K562 (cell line): ENCODE results near the gene SIGLEC5. TPM values are rescaled to one million over a fixed set of nuclear protein-coding genes. Genes with fewer than 3 reads are reported as not detected.

ENCODE experiments used
- NFRKB ChIP-seq: fragments of 450-650 bp; IDR thresholded peaks from 2 replicates; pipeline ENCODE4 v1.6.1; 2016; ENCODE audit warnings: low read depth
- PKNOX1 ChIP-seq: fragments of 450-650 bp; IDR thresholded peaks from 2 replicates; pipeline ENCODE4 v1.6.1; 2016
- SIRT6 ChIP-seq: IDR thresholded peaks from one replicate; pipeline ENCODE4 v1.6.1; 2012; ENCODE audit warnings: low read depth, mild to moderate bottlenecking, control low read depth, inconsistent platforms, low read length, moderate library complexity
- SMARCA4 ChIP-seq: fragments of 450-650 bp; IDR thresholded peaks from 2 replicates; pipeline ENCODE4 v1.6.1; 2016
- SNRNP70 ChIP-seq: fragments of 200-400 bp; formaldehyde crosslinking; optimal IDR thresholded peaks from 2 replicates; pipeline ENCODE3; 2017; ENCODE audit warnings: low read depth, low read length
- TAF9B ChIP-seq: fragments of 450-650 bp; IDR thresholded peaks from 2 replicates; pipeline ENCODE4 v1.6.1; 2018; ENCODE audit warnings: mild to moderate bottlenecking; ENCODE audit not compliant: partially characterized antibody
- TAL1 ChIP-seq: fragments of 450-650 bp; IDR thresholded peaks from 2 replicates; pipeline ENCODE4 v1.6.1; 2016; ENCODE audit warnings: mild to moderate bottlenecking
- TARDBP ChIP-seq: fragments of 450-650 bp; IDR thresholded peaks from 2 replicates; pipeline ENCODE4 v1.6.1; 2016
- U2AF1 ChIP-seq: fragments of 200-400 bp; formaldehyde crosslinking; optimal IDR thresholded peaks from 2 replicates; pipeline ENCODE3; 2017; ENCODE audit warnings: mild to moderate bottlenecking, low read depth, low read length, moderate library complexity
- U2AF2 ChIP-seq: fragments of 200-400 bp; formaldehyde crosslinking; optimal IDR thresholded peaks from 2 replicates; pipeline ENCODE3; 2017; ENCODE audit warnings: low read depth, mild to moderate bottlenecking, low read length
- ZBTB40 ChIP-seq, 2 experiments: fragments of 450-650 bp in 1 of 2; sonication (generic) in 1 of 2; formaldehyde crosslinking in 1 of 2; IDR thresholded peaks; 2 replicates each; pipeline versions ENCODE4 v1.7.1 to v1.9.0; 2016 to 2022; ENCODE audit warnings: inconsistent platforms in 1 of 2, mild to moderate bottlenecking in 1 of 2, missing genetic modification reagents in 1 of 2
- ZNF133 ChIP-seq: fragments of 250-450 bp; sonication (Bioruptor Pico); IDR thresholded peaks from 2 replicates; pipeline ENCODE4 v1.4.0; 2020; ENCODE audit warnings: mild to moderate bottlenecking
- ZNF384 ChIP-seq: IDR thresholded peaks from 2 replicates; pipeline ENCODE4 v1.6.1; 2012; ENCODE audit warnings: low read depth, low read length, improper control_type of control experiment
- ZNF395 ChIP-seq: fragments of 200-800 bp; sonication (Bioruptor generic); IDR thresholded peaks from 2 replicates; pipeline ENCODE4 v1.6.1; 2017; ENCODE audit warnings: missing genetic modification characterization, missing compliant biosample characterization
- ZNF79 ChIP-seq: fragments of 250-450 bp; sonication (Bioruptor Pico); IDR thresholded peaks from 2 replicates; pipeline ENCODE4 v1.4.0; 2020; ENCODE audit warnings: low read depth, mild to moderate bottlenecking, moderate library complexity
- polyA plus RNA-seq, 8 experiments: library from polyadenylated mRNA; depleted of rRNA in 4 of 8; stranded (reverse) in 5 of 8; unstranded in 3 of 8; fragments of >200 nt; fragmentation: Nextera tagmentation in 2 of 8; fragmentation: Illumina TruSeq in 1 of 8; extraction: Ambion mirVana in 2 of 8; extraction: Trizol in 1 of 8; gene quantifications; 2 replicates each; pipeline versions ENCODE4 v1.2.1 to v1.2.3, GENCODE V29; 2011 to 2014; ENCODE audit warnings: inconsistent platforms in 1 of 8, missing spikeins in 1 of 8
- total RNA-seq, 7 experiments: library from RNA; depleted of rRNA in 6 of 7; stranded (reverse); fragments of >200 nt in 6 of 7; fragmentation: Illumina TruSeq in 2 of 7; extraction: Trizol in 2 of 7; gene quantifications; 2 replicates each; pipeline versions ENCODE4 v1.2.1 to v1.2.3, GENCODE V29; 2011 to 2021; ENCODE audit warnings: low replicate concordance in 1 of 7
- TF ChIP-seq, protein P1 (sequence below): fragments of 250-450 bp; sonication (Bioruptor Pico); IDR thresholded peaks from 2 replicates; pipeline ENCODE4 v1.5.0; 2020; ENCODE audit warnings: mild to moderate bottlenecking

The SIGLEC5 gene
- total and polyA plus RNA-seq, 9 of the 15 experiments (the other 6 are each of a cell fraction or from before 2014, with no cell fraction given): 0.14 TPM; not detected in 8

GRCh38 chr19:51570962-51571575, 59.1 kb downstream of the SIGLEC5 start, which contains the start of gene ZNF175 (continued):
- TF ChIP-seq ZNF395: peak; percentile 70; the same call in 1 of the 2 replicates
- TF ChIP-seq ZNF384: no peak
- peak; percentile 93 for TF ChIP-seq NFRKB
- TF ChIP-seq TARDBP: no peak
- no peak for TF ChIP-seq SIRT6
- no peak for TF ChIP-seq PKNOX1
- no peak for TF ChIP-seq ZNF133 (CRISPR knock-in tag)
- TF ChIP-seq TAF9B: peak; percentile 58
- TF ChIP-seq U2AF1: no peak
- TF ChIP-seq SMARCA4: no peak
- TF ChIP-seq, protein P1, sequence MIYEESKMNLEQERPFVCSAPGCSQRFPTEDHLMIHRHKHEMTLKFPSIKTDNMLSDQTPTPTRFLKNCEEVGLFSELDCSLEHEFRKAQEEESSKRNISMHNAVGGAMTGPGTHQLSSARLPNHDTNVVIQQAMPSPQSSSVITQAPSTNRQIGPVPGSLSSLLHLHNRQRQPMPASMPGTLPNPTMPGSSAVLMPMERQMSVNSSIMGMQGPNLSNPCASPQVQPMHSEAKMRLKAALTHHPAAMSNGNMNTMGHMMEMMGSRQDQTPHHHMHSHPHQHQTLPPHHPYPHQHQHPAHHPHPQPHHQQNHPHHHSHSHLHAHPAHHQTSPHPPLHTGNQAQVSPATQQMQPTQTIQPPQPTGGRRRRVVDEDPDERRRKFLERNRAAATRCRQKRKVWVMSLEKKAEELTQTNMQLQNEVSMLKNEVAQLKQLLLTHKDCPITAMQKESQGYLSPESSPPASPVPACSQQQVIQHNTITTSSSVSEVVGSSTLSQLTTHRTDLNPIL (CRISPR knock-in tag): no peak
- no peak for TF ChIP-seq ZNF79 (CRISPR knock-in tag)
- TF ChIP-seq U2AF2: no peak
- peak; percentile 96 for TF ChIP-seq ZBTB40 (IDR thresholded peaks at IDR 0.05)
- no peak for TF ChIP-seq ZBTB40 (CRISPR knock-in tag; IDR thresholded peaks at IDR 0.05)
- no peak for TF ChIP-seq TAL1
- TF ChIP-seq SNRNP70: no peak
